ENCODE measurements around the gene EPG5. TPM values are rescaled to one million over a fixed set of nuclear protein-coding genes. Genes with fewer than 3 reads are reported as not detected.

EPG5 gene
- total and polyA plus RNA-seq, 9 of the 15 experiments (the other 6 are each of a cell fraction or from before 2014, with no cell fraction given) = 1.3 to 10.7 (median 5.2) TPM

GRCh38 chr18:45910405-45911023, 56.6 kb downstream of the EPG5 start (continued):
- TF ChIP-seq SOX6 (IDR thresholded peaks at IDR 0.05) = no peak
- no peak for TF ChIP-seq IRF1 (CRISPR knock-in tag; IDR thresholded peaks at IDR 0.05; ENCODE audit: borderline replicate concordance)
- TF ChIP-seq, protein P1, sequence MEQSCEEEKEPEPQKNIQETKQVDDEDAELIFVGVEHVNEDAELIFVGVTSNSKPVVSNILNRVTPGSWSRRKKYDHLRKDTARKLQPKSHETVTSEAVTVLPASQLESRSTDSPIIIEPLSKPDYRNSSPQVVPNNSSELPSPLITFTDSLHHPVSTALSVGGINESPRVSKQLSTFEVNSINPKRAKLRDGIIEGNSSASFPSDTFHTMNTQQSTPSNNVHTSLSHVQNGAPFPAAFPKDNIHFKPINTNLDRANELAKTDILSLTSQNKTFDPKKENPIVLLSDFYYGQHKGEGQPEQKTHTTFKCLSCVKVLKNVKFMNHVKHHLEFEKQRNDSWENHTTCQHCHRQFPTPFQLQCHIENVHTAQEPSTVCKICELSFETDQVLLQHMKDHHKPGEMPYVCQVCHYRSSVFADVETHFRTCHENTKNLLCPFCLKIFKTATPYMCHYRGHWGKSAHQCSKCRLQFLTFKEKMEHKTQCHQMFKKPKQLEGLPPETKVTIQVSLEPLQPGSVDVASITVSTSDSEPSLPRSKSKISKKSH (CRISPR knock-in tag; IDR thresholded peaks at IDR 0.05) = no peak
- TF ChIP-seq CTCF (IDR thresholded peaks at IDR 0.05 in 2 of 3, conservative IDR thresholded peaks at IDR 0.05 in 1 of 3; ENCODE audit: insufficient read depth in 2 of 3, low read depth in 1 of 3, low read length in 3 of 3) = peak; percentile 62 to 79 (median 64)
- no peak for TF ChIP-seq UBTF (IDR thresholded peaks at IDR 0.05; ENCODE audit: borderline replicate concordance in 1 of 2, low read depth in 2 of 2, low read length in 2 of 2)
- no peak for TF ChIP-seq ZBTB8A (IDR thresholded peaks at IDR 0.05; ENCODE audit: partially characterized antibody)
- no peak for TF ChIP-seq NCOA1 (IDR thresholded peaks at IDR 0.05; ENCODE audit: low read depth)
- no peak for TF ChIP-seq ZNF263 (CRISPR knock-in tag; IDR thresholded peaks at IDR 0.05; ENCODE audit: borderline replicate concordance)
- no peak for TF ChIP-seq ZNF232 (CRISPR knock-in tag; IDR thresholded peaks at IDR 0.05)
- TF ChIP-seq, protein P2, sequence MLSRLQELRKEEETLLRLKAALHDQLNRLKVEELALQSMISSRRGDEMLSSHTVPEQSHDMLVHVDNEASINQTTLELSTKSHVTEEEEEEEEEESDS (CRISPR knock-in tag; IDR thresholded peaks at IDR 0.05) = no peak
- no peak for TF ChIP-seq MCM3 (IDR thresholded peaks at IDR 0.05)
- peak; percentile 59 for TF ChIP-seq SMC3 (conservative IDR thresholded peaks at IDR 0.05; ENCODE audit: insufficient read depth, low read depth, low read length)
